Liver (tissue), 3 donors: ENCODE data around the gene ACTC1.

Source experiments
- CTCF ChIP-seq: fragments of 150-350 bp; IDR thresholded peaks from 2 replicates; pipeline ENCODE4 v1.5.1; 2017; ENCODE audit warnings: improper control_type of control experiment, low read depth, low read length; ENCODE audit not compliant: missing input control
- EGR1 ChIP-seq, 2 donors: IDR thresholded peaks; 2 replicates each; pipeline ENCODE4 v1.6.1; 2016 to 2018; ENCODE audit warnings: antibody characterized with exemption in 2 of 2, low read depth in 2 of 2
- GABPA ChIP-seq, 2 donors: IDR thresholded peaks in 1 of 2; conservative IDR thresholded peaks in 1 of 2; 2 replicates each; pipeline ENCODE4 v1.6.1; 2016; ENCODE audit warnings: antibody characterized with exemption in 2 of 2, mild to moderate bottlenecking in 1 of 2, moderate library complexity in 1 of 2
- HNF4A ChIP-seq, 2 donors: conservative IDR thresholded peaks; 2 replicates each; pipeline ENCODE4 v1.6.1; 2016; ENCODE audit warnings: antibody characterized with exemption in 2 of 2, mild to moderate bottlenecking in 2 of 2
- REST ChIP-seq: IDR thresholded peaks from 2 replicates; pipeline ENCODE4 v1.6.1; 2016; ENCODE audit warnings: antibody characterized with exemption, mild to moderate bottlenecking
- RXRA ChIP-seq, 2 donors: IDR thresholded peaks; 2 replicates each; pipeline ENCODE4 v1.6.1; 2017 to 2018; ENCODE audit warnings: antibody characterized with exemption in 2 of 2, mild to moderate bottlenecking in 1 of 2
- TAF1 ChIP-seq: conservative IDR thresholded peaks from 2 replicates; pipeline ENCODE4 v1.6.1; 2016; ENCODE audit warnings: antibody characterized with exemption, mild to moderate bottlenecking
- donor health status: healthy.
- donor health status: healthy.

GRCh38 chr15:34802371-34802770 is 7.0 kb upstream of the ACTC1 start:
- TF ChIP-seq CTCF (no peak), EGR1 (IDR thresholded peaks at IDR 0.05; ENCODE audit: low read depth in 2 of 2) (no peak), RXRA (IDR thresholded peaks at IDR 0.05) (no peak), REST (no peak), GABPA (IDR thresholded peaks at IDR 0.05 in 1 of 2, conservative IDR thresholded peaks at IDR 0.05 in 1 of 2) (no peak), TAF1 (no peak), HNF4A (conservative IDR thresholded peaks at IDR 0.05) (no peak)
